AG04449 (cell line): ENCODE results near the gene PELO.

Source experiments
- CTCF ChIA-PET: fragments of 350-600 bp; formaldehyde crosslinking; extraction: SDS; loops from one replicate; lab custom pipeline; 2021; ENCODE audit warnings: antibody characterized with exemption; lab: Yijun Ruan, JAX
- POLR2A ChIA-PET: fragments of 400-600, 350-600 bp; formaldehyde crosslinking; extraction: SDS; loops from one replicate; lab custom pipeline; 2020; ENCODE audit warnings: antibody characterized with exemption, inconsistent platforms; lab: Yijun Ruan, JAX
- DNase-seq: peaks from one replicate; pipeline ENCODE4 v3.0.0-alpha.2; 2010; ENCODE audit warnings: low read depth, low spot score
- H3K4me3 ChIP-seq: 2 replicates; pipeline ENCODE4 v1.5.1; 2011; ENCODE audit warnings: low read depth, mild to moderate bottlenecking, control low read depth, low read length
- CTCF ChIP-seq: IDR thresholded peaks from one replicate; pipeline ENCODE4 v1.5.1; 2011; ENCODE audit warnings: mild to moderate bottlenecking, moderate library complexity, low read length, control low read depth, inconsistent platforms; ENCODE audit not compliant: insufficient read depth; ENCODE audit errors: missing control alignments

PELO gene

GRCh38 chr5:52769061-52769460 is 18.7 kb upstream of the PELO start:
- POLR2A ChIA-PET, result no interaction called here
- CTCF ChIA-PET, result no interaction called here
- no peak for DNase-seq
- H3K4me3 ChIP-seq, result no peak overlapping the region
- TF ChIP-seq CTCF, result no peak

- ChIA-PET POLR2A (no interaction called here), CTCF (no interaction called here)
Observed at GRCh38 chr5:52770287-52770939, 17.3 kb upstream of the PELO start.

GRCh38 chr5:52771343-52772039 is 16.2 kb upstream of the PELO start:
- DNase-seq, result no peak
- TF ChIP-seq CTCF, result no peak
- ChIA-PET CTCF (no interaction called here), POLR2A (no interaction called here)
- no peak overlapping the region for H3K4me3 ChIP-seq

More at GRCh38 chr5:52770287-52770939, 17.3 kb upstream of the PELO start:
- no peak for TF ChIP-seq CTCF
- no peak overlapping the region for H3K4me3 ChIP-seq
- DNase-seq, result no peak

GRCh38 chr5:52772668-52773067 is 15.0 kb upstream of the PELO start:
- TF ChIP-seq CTCF, result no peak
- no peak for DNase-seq
- H3K4me3 ChIP-seq, result no peak overlapping the region
- ChIA-PET POLR2A (no interaction called here), CTCF (no interaction called here)

GRCh38 chr5:52773342-52773741 is 14.4 kb upstream of the PELO start:
- CTCF ChIA-PET, result no interaction called here

More at GRCh38 chr5:52773342-52773741, 14.4 kb upstream of the PELO start:
- no peak for TF ChIP-seq CTCF
- H3K4me3 ChIP-seq, result no peak overlapping the region
- no peak for DNase-seq
- POLR2A ChIA-PET, result no interaction called here
